GM12892 (cell line): ENCODE results near the gene MCM3.

ENCODE experiments used
- POLR2A ChIP-seq: IDR thresholded peaks from 2 replicates; pipeline ENCODE4 v1.6.1; 2011; ENCODE audit warnings: low read depth, low read length, control low read depth
- POLR2AphosphoS5 ChIP-seq: IDR thresholded peaks from 2 replicates; pipeline ENCODE4 v1.6.1; 2011; ENCODE audit warnings: low read depth, low read length, control low read depth
- TAF1 ChIP-seq: IDR thresholded peaks from 2 replicates; pipeline ENCODE4 v1.6.1; 2011; ENCODE audit warnings: low read depth, mild to moderate bottlenecking, control low read depth, low read length, borderline replicate concordance

DNA sequence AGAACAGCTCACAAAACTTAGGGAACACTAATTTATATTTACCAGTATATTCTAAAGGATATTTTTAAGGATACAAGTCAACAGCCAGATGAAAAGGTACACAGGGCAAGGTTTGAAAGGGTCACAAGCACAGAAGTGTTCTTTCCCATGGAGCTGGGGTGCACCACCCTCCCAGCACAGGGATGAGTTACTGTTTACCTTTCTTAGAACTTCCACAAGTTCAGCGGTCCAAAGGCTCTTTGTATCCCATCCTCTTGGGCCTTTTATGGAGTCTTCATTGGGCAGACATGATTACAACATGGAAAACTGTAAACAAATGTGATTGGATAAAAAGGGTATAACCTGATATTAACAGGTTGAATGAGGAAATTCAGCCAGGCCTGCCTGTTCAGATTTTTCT lies 39.1 kb downstream of the MCM3 start:
- TF ChIP-seq POLR2AphosphoS5 (no peak), POLR2A (no peak), TAF1 (no peak)
